SK-N-MC (cell line): ENCODE data around the gene XPNPEP1.

Source experiments
- DNase-seq: peaks from one replicate; pipeline ENCODE4 v3.0.0-alpha.2; 2011; ENCODE audit warnings: low read depth, low spot score
- H3K27ac ChIP-seq: fragments of 200-600 bp; sonication (generic); 2 replicates; pipeline ENCODE4 v1.5.1; 2016; ENCODE audit warnings: mixed run types
- H3K36me3 ChIP-seq: fragments of 200-600 bp; sonication (generic); 2 replicates; pipeline ENCODE4 v1.6.1; 2017; ENCODE audit warnings: antibody characterized with exemption, low read length, mixed read lengths; ENCODE audit not compliant: insufficient read depth
- H3K4me3 ChIP-seq: fragments of 200-600 bp; sonication (generic); 2 replicates; pipeline ENCODE4 v1.5.1; 2016
- H3K9ac ChIP-seq: fragments of 200-600 bp; sonication (generic); 2 replicates; pipeline ENCODE4 v1.8.0; 2017; ENCODE audit warnings: mixed run types, mixed read lengths; ENCODE audit not compliant: insufficient read length
- H3K9me3 ChIP-seq: fragments of 200-600 bp; sonication (generic); 2 replicates; pipeline ENCODE4 v1.6.1; 2017; ENCODE audit warnings: low read depth, mild to moderate bottlenecking, antibody characterized with exemption, low read length, moderate library complexity, mixed read lengths
- EZH2 ChIP-seq: fragments of 200-600 bp; sonication (generic); IDR thresholded peaks from one replicate; pipeline ENCODE4 v1.6.1; 2017; ENCODE audit warnings: antibody characterized with exemption
- FOXP2 ChIP-seq: optimal IDR thresholded peaks from 2 replicates; pipeline ENCODE3; 2011; ENCODE audit warnings: mild to moderate bottlenecking, moderate library complexity; ENCODE audit not compliant: insufficient read depth; ENCODE audit errors: extremely low read length, control extremely low read depth
- POLR2AphosphoS5 ChIP-seq: IDR thresholded peaks from 2 replicates; pipeline ENCODE4 v1.6.1; 2012; ENCODE audit warnings: mild to moderate bottlenecking, low read depth, low read length, borderline replicate concordance

Gene XPNPEP1

DNA sequence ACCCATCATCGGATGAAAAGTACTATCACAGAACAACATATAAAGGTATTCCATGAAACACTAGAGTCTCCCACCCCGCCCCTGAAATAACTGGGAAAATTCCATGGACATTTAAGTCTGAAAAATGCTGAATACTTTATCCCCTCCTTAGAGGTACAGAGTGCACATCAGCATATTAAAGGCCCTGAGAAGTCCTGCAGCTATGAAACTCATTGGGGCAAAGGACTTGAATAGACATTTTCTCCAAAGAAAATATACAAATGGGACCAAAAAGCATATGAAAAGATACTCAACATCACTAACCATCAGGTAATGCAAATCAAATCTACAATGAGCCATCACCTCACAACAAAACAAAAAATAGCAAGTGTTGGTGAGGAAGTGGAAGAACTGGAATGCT is 18.9 kb downstream of the XPNPEP1 start:
- no peak for TF ChIP-seq FOXP2
- TF ChIP-seq POLR2AphosphoS5: no peak
- Histone ChIP-seq H3K9me3 (no peaks in the 10 kb centered on the region), H3K36me3 (no peaks in the 10 kb centered on the region), H3K27ac (no peak overlapping the region), H3K9ac (no peak overlapping the region), H3K4me3 (no peak overlapping the region)
- DNase-seq: no peak

DNA sequence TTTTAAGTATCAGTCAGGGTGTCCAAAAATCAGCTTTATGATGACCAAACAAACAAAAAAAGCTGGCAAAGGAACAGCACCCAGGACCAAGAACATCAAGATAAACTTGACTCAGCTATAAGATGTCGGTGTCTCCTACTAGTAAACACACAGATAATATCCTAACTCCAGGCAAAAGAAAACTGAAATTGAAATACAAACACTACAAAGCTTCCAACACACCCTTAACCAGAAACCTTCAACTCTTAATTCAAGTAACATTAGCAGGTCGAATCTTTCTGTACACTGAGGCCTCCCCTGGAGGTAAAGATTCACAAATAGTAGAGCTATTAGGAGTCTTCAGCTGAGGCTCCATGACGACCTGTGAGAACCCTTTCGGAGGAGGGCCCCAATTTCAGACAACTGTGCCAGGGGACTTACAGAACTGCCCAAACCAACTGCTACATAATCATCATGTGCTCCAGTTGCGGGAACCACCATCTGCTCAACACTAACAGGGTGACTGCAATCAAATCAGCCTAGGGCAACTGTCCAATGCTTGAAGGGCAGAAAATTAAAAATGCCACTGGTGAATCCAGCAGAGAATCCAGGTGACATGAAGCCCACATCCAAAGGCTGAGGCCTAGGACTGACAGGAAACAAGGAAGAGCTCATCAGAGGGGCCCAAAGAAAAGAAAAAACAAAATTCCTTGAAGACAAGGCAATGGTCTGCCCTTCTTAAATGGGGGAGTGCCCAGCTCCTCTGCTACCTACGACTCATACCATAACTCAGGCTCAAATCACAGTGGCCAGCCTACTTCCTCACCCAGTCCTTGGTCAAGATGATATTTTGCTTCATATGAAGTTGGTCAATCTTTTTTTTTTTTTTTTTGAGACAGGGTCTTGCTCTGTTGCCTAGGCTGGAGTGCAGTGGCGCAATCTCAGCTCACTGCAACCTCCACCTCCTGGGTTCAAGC is 20.0 kb downstream of the XPNPEP1 start:
- no peaks in the 10 kb centered on the region for H3K36me3 ChIP-seq
- DNase-seq: no peak
- H3K9ac ChIP-seq: no peak overlapping the region
- no peak for TF ChIP-seq EZH2
- no peak for TF ChIP-seq POLR2AphosphoS5
- TF ChIP-seq FOXP2: no peak
- no peak overlapping the region for H3K4me3 ChIP-seq
- no peaks in the 10 kb centered on the region for H3K9me3 ChIP-seq
- H3K27ac ChIP-seq: no peak overlapping the region

DNA sequence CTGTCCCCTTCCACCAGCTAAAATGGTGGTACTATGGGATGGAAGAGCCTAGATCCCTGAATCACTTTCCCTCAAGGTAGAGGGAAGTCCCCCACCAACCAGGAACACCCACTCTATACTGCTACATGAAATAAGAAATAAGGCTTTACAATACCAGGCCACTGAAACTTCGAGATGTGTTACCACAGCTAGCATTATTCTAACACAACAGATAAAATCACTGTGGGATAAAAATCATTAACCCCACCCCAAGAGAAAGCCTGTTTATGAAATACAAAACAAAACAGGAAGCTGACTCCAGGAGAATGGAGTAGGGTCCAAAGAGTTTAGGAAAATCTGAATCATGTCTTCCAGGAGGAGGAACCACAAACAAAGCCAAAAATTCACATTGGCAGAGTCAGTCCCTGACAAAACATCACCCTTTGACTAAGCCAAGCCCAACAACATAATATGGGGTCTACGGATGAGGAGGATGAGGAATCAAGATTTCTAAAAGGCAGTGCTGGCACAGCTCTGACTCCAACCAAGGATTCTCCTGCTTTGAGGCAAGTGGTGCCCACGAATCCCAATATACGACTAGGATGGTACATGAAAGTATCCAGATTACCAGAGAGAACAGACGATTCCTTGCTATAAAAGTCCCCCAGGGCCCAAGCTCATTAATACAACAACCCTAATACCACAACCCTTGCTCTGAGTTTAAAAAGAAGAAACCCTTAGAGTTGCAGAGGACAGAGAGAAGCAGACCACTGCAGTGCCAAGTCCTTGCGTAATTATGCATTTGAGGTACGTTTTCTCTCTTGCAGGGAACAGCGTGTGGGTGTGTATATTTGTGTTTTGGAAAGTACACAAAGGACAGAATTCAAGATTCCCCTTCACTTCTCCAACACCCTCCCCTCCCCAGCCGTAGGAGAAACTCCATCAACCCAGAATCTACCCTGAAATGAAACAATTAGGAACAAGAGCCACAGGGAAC is 23.7 kb downstream of the XPNPEP1 start:
- Histone ChIP-seq H3K4me3 (no peak overlapping the region), H3K9ac (no peak overlapping the region), H3K36me3 (no peaks in the 10 kb centered on the region), H3K27ac (no peak overlapping the region), H3K9me3 (no peaks in the 10 kb centered on the region)
- TF ChIP-seq EZH2: no peak
- no peak for TF ChIP-seq FOXP2
- TF ChIP-seq POLR2AphosphoS5: no peak
- no peak for DNase-seq

DNA sequence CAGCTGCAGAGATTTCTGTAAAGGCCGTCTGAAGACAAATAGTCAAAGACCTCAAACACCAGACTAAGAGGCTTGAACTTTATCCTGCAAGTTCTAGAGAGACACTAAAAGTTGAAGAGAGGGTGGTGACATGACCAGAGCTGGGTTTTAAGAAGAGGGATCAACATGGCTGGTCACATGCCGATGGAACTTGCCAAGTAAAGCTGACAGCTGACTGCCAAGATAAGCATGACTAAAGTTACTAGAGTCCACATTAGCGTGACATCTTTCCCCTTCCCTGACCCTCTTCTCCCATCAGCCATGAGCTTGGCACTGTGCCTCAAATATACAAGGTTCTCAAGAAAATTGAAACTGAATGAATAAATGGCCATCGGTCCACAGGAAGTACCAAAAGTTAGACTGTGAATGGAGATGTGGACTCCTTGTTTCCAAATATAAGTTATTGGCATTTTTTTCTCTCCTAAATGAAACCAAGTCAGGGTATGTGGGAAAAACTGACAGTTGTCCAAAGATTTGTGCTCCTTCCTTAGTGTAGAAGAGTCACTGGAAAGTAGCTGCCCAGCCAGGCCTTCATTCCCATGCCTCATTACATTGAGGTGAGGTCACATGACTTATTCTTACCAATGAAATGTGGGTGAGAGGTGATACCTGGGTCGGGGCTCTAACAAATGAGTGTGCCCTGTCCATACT is 24.5 kb downstream of the XPNPEP1 start:
- Histone ChIP-seq H3K27ac (no peak overlapping the region), H3K36me3 (no peaks in the 10 kb centered on the region), H3K4me3 (no peak overlapping the region), H3K9me3 (no peaks in the 10 kb centered on the region), H3K9ac (no peak overlapping the region)
- no peak for TF ChIP-seq EZH2
- TF ChIP-seq POLR2AphosphoS5: no peak
- TF ChIP-seq FOXP2: no peak
- no peak for DNase-seq

DNA sequence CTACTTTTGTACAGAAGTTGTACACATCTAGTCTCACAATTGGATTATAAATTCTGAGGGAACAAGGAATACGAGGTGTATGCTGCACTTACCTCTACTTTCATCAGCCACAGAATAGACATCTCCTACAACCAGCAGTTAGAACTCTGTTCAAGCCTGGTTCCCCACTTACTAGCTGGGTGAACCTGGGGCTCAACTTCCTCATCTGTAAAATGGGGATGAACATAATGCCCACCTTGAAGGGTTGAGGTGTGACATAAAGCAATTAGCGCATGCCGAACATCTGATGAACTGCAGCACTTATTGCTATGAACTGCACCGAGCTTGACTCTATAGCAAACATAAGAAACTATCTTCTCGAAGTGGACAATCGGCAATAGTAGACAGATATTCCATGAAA is 25.3 kb downstream of the XPNPEP1 start:
- Histone ChIP-seq H3K36me3 (no peaks in the 10 kb centered on the region), H3K9me3 (no peaks in the 10 kb centered on the region), H3K9ac (no peak overlapping the region), H3K4me3 (no peak overlapping the region), H3K27ac (no peak overlapping the region)
- DNase-seq: no peak
- TF ChIP-seq EZH2: no peak

DNA sequence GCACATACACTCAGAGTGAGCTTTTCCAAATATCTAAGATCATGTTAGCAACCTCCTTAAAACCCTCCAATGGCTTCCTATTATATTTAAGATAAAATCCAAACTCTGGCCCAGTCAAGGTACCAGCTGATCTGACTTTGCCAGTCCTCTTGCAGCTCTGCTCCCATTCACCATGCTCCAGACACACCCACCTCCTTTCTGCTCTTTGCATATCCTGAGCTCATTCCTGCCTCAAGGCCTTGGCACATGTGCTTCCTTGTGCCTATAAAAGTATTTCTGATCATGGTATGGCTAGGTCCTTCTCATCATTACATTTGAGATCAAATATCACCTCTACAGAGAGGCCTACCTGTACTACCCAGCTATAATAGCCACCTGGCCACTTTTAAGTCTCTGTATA is 27.5 kb downstream of the XPNPEP1 start:
- no peak overlapping the region for H3K4me3 ChIP-seq
- no peak overlapping the region for H3K27ac ChIP-seq
- TF ChIP-seq FOXP2 (no peak), POLR2AphosphoS5 (no peak), EZH2 (no peak)
- DNase-seq: no peak
- no peaks in the 10 kb centered on the region for H3K9me3 ChIP-seq
- no peak overlapping the region for H3K9ac ChIP-seq
- no peaks in the 10 kb centered on the region for H3K36me3 ChIP-seq

DNA sequence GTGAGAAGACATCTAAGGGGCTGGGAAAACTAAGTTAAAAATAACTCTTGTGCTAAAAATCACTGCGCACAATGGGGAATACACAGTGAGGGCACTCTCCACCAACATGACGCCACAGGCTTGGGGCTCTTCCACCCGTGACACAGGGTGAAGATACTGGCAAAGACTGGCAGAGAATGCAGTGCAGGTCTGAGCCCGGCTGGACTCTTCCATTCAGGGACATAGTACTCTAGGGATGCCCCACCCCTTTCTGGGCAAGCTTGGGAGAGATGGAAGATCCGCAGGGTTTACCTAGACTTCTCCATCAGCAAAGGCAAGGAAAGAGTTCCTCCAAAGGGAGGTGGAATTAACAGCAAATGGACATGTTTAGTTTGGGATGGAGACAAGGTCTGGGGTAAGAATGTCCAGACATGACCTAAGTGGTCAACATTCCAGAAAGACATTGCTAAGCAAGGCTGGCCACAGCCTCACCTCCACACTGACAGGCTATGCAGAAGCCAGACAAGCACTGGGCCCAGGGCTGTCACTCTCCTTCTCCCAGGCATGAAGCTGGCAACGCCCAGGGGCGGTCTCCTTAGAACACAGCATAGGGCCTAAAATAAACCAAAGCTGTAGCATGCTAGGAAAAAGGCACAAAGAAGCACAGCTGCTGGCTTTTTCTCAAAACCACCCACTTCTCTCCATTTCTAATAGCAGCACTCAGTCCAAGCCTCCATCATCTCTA is 28.1 kb downstream of the XPNPEP1 start:
- Histone ChIP-seq H3K9ac (no peak overlapping the region), H3K4me3 (no peak overlapping the region), H3K9me3 (no peaks in the 10 kb centered on the region), H3K36me3 (no peaks in the 10 kb centered on the region), H3K27ac (no peak overlapping the region)
- TF ChIP-seq POLR2AphosphoS5: no peak
- TF ChIP-seq EZH2: no peak
- no peak for TF ChIP-seq FOXP2
- DNase-seq: no peak
